HG03097 (cell line): ENCODE measurements around the gene ZNF154.
"Not testable (repeated sequence)": the region's sequence is repeated elsewhere in the genome, so short reads cannot be mapped to it uniquely, and the experiment has no call there.

Experiments used
- ATAC-seq: cut with Tn5 transposase; IDR thresholded peaks from one replicate; pipeline ENCODE4 v1.9.1; 2021; ENCODE audit not compliant: unreplicated experiment, low FRiP score

Gene ZNF154

DNA sequence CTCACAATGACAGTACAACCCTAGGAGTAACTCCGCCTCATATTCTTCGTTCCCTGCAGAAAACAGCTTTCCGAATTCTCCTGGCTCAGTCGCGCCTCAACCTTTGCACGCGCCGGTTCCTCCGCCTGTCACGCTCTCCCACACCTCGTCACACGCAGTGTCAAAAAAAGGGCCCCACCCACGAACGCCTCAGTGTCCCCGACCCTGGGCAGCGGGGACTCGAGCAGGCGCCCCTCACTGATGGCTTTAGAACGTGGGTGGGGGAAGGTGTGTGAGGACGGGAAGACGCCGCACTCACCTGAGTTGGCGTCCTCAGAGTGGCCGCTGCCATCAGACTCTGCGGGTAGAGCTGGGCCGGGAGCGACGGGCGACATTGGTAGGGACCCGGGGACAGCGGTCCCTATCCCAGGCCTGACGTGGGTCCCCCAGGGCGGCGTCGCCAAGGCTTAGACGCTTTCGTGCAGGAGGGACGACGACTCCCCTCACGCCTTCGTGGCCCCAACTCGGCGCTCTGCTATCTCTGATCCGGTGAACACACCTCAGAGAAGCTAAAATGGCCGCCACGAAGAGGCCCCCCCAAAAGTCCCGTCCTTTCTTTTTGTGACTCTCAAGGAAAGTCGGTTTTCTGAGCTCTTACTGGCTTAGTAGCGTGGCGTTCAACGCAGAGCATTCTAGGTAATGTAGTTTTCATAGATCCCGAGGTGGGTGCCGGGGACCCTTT is at the start of gene ZNF154:
Gene ZNF154, minus strand, starts transcription at position 564 of the 721 bp plus-strand sequence. Its CDS starts 233 bp downstream, at position 331.
- no peak for ATAC-seq

GRCh38 chr19:57757941-57758340 is 48.9 kb upstream of the ZNF154 start:
- ATAC-seq: no peak

DNA sequence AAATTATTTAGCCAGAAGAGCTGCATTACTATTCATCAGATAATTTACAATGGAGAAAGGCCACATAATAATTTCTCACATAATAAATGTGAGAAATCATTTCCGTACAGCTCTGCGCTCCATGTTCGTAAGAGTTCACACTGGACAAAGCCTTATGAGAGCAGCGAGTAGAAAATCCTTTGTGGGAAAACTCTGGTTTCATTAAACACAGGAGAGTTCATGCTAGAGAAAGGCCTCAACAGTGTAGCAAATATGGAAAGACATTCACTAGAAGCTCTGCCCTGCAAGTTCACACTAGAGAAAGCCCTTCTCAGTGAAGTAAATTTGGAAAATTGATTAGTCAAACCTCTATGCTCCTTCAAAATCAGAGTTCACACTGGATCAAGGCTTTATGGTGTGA is 46.0 kb upstream of the ZNF154 start:
- ATAC-seq: no peak

GRCh38 chr19:57754091-57754673 is 45.2 kb upstream of the ZNF154 start:
- no peak for ATAC-seq

DNA sequence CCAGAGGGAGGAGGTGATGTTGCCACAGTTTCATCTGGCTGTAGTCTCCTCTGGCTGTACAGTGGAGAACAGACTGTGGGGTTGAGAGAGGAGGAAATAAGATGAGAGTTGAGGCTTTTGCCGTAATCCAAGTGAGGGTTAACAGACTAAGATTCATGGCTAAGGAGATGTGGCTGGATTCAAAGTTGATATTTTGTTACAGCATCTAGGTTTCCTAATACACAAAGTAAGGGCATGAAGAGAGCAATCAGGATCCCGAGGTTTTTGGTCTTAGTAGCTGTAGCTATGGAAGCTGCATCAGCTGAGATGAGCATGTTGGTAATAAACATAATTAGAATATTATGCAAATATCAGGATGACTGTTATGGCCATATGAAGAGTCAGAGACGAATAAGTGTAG is 39.0 kb upstream of the ZNF154 start:
- ATAC-seq: no peak

- no peak for ATAC-seq
Observed at GRCh38 chr19:57747472-57747807, 38.4 kb upstream of the ZNF154 start.

DNA sequence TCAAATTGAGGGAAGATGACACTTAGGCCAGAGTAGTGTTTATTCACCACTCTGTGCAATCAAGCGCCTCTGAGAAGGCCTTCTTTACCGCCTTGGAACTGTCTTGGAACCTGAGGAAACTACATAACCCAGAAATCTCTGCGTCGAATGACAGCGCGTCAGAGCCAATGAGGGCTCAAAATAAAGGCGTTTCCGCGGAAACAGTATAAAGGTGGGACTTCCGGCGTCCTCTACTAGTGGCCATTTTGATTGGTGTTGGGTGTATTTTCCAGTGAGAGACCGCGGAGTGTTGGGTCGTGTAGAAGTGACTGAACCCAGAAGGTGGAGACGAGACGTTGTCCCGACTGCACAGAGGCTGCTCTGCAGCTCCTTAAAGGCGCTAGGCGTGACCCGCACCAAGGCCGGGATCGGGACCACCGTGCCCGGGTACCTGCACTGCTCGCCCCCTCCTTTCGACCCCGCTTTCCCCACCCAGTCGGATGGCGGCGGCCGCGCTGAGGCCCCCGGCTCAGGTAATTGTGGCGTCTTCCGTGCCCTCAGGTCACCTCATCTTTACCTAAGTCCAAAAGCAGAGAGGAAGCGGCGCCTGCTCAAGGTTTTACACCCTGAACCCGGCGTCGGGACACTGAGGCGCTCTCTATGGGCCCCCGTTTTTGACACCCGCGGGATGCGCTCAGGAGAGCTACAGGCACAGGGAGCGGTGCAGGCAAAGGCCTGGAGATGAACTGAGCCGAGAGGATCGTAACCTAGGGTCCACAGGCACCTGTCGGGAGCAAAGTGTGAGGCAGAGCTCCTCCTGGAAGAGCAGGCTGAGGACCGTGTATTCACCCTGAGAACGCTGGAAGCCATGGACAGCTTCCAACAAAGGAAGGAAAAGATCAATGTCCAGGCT is 37.8 kb upstream of the ZNF154 start, which contains the start of gene ZNF776:
Gene ZNF776, plus strand, starts transcription at position 236 of the 892 bp plus-strand sequence. Its CDS starts 244 bp downstream, at position 480.
- peak; percentile 97 for ATAC-seq

DNA sequence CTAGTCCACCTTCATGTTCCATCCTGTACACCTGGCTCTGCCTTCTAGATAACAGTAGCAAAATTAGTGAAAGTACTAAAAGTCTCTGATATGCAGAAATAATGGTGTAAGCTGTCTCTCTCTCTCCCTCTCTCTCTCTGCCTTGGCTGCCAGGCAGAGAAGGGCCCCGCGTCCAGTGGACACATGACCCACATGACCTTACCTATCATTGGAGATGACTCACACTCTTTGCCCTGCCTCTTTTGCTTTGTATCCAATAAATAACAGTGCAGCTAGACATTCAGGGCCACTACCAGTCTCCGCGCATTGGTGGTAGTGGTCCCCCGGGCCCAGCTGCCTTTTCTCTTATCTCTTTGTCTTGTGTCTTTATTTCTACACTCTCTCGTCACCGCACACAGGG is 29.8 kb upstream of the ZNF154 start:
- not testable (repeated sequence) for ATAC-seq

DNA sequence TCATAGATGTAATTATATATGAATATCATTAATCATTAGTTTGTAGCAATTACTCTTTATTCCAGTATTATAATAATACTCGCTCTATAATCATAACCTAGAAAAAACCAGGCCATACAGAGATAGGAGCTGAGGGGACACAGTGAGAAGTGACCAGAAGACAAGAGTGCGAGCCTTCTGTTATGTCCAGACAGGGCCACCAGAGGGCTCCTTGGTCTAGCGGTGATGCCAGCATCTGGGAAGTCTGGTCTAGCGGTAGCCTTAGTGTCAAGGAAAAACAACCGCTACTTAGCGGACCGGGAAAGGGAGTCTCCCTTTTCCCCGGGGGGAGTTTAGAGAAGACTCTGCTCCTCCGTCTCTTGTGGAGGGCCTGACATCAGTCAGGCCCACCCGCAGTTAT is 29.3 kb upstream of the ZNF154 start:
- ATAC-seq: not testable (repeated sequence)

DNA sequence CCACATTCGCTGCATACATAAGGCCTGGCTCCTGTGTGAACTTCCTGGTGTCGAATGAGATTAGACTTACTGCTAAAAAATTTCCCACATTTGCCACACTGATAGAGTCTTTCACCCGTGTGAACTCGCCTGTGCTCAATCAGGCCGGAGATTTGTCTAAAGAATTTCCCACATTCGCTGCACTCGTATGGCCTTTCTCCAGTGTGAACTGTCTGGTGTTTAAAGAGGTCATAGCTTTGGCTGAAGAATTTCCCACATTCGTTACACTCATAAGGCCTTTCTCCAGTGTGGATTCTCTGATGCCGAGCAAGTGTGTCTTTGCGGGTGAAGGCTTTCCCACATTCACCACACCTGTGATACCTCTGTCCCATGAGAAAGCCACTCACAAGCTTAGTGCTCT is 11.9 kb upstream of the ZNF154 start:
- ATAC-seq: no peak

DNA sequence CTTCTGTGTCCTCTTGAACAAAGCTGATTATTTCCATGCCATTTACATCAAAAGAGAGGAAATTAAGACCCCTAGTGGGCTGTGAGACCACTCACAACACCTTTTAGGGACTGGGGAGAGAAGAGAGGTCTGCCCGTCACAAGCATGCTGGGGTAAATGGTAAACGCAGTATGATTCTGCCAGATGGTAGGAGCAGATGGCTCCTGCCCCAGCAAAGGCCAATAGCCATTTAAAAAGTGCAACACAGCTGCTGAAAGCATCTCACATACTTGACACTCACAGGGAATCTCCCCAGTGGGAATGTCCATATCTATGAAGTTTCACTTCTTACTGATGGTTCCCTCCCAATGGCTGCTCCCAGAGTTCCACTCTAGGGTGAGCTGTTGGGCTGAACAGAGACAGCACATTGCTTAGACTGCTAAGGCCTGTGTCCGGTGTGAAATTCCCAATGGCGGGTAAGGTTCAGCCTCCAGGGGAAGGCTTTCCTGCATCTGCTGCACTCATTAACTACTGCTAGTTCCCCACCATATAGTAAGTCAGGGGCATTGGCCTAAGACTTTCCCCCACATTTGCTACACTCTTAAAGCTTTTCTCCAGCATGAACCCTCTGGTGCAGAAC is 11.0 kb upstream of the ZNF154 start:
- ATAC-seq: no peak

- no peak for ATAC-seq
Observed at GRCh38 chr19:57719424-57719823, 10.4 kb upstream of the ZNF154 start.

DNA sequence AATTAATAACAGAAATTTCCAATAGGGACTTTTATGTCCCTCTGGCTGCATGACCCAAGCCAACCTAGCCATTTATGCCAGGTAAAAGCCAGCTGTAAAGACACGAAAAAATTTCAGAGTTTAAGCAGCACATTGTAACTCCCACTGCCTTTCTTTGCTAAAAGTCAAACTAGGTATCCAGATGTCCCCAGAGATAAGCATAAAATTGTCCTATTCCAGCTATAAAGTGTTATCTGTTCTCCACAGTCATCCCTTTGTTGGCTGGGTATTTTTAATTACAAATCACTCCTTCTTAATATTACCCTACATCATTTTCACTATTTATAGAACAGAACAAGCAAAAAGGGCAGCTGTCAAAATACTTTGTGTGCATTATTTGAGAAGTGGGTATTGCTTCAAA is 3.2 kb upstream of the ZNF154 start:
- no peak for ATAC-seq

GRCh38 chr19:57709616-57710015 is 612 bp upstream of the ZNF154 start:
- no peak for ATAC-seq

- no peak for ATAC-seq
Observed at GRCh38 chr19:57706346-57706745, 2.7 kb downstream of the ZNF154 start.

DNA sequence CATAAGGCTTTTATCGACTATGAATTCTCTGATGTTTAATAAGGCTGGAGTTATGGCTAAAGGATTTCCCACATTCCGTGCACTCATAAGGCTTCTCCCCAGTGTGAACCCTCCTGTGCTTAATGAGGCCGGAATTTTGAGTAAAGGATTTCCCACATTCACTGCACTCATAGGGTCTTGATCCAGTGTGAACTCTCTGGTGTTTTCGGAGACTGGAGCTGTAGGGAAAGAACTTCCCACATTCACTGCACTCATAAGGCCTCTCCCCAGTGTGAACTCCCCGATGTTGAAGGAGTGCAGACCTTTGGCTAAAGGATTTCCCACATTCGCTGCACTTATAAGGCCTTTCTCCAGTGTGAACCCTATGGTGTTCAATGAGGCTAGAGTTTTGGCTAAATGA is 7.4 kb downstream of the ZNF154 start:
- ATAC-seq: no peak

GRCh38 chr19:57689750-57690149 is 19.3 kb downstream of the ZNF154 start:
- no peak for ATAC-seq

- ATAC-seq: no peak
Observed at GRCh38 chr19:57688011-57688763, 20.8 kb downstream of the ZNF154 start.

DNA sequence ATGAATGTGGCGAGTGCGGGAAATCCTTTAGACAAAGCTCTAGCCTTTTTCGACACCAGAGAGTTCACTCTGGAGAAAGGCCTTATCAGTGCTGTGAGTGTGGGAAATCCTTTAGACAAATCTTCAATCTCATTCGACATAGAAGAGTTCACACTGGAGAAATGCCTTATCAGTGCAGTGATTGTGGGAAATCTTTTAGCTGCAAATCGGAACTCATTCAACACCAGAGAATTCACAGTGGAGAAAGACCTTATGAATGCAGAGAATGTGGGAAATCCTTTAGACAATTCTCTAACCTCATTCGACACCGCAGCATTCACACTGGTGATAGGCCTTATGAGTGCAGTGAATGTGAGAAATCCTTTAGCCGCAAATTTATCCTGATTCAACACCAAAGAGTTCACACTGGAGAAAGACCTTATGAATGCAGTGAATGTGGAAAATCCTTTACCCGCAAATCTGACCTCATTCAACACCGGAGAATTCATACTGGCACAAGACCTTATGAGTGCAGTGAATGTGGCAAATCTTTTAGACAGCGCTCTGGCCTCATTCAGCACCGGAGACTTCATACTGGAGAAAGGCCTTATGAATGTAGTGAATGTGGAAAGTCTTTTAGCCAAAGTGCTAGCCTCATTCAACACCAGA is 21.5 kb downstream of the ZNF154 start:
- no peak for ATAC-seq

DNA sequence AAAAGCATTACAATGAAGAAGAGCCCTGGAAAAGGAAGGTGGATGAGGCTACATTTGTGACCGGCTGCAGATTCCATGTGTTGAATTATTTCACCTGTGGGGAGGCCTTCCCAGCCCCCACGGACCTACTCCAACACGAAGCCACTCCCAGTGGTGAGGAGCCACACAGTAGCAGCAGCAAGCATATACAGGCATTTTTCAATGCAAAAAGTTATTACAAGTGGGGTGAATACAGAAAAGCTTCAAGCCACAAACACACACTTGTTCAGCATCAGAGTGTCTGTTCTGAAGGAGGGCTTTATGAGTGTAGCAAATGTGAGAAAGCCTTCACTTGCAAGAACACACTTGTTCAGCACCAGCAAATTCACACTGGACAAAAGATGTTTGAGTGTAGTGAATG is 22.3 kb downstream of the ZNF154 start:
- ATAC-seq: no peak
